ENCODE data around the gene METAP1.
"Not testable (repeated sequence)": the region's sequence is repeated elsewhere in the genome, so short reads cannot be mapped to it uniquely, and the experiment has no call there.

The METAP1 gene

DNA sequence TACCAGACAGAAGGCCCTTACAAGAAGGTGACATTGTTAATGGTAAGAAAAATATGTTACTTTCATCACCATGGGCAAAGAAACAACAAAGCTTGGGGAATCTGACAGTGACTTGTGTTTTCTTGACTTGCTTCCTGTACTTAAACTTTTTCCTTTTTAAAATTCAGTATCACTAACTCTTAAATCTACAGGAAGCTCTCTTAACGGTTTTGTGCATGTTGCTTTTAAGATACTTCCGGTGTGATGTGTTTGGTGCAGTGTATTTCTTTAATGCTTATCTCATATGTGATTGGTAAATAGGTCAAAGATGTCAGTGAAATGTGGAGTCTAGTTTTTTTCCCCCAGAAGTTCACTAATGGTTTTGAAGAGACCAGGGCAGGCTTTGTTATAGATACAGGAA, 47.8 kb downstream of the METAP1 start:
- no peak overlapping the region for H3K4me3 ChIP-seq (ENCODE audit: low read length)
- DNase-seq (ENCODE audit: low read depth, low spot score), result peak; percentile 81

DNA sequence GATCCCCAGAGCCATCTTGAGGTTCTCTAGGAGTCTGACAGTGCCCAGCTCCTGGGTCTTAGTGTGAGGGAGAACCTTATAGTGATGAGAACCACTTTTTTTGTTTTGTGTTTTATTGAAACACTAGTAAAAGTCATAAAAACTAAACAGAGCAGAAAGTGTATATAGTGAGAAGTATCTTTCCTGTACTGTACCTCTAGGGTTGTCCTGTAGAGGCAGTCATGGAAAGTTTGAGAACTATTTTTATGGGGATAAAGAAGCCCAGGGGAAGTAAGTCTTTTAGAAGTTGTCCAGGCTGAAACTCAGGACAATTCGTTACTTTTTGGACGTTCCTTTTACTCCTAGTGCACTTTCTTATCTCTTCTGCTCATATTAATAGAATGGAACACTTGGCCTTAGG, 52.2 kb downstream of the METAP1 start:
- no peak for DNase-seq (ENCODE audit: low read depth, low spot score)
- no peak overlapping the region for H3K4me3 ChIP-seq (ENCODE audit: low read length)

DNA sequence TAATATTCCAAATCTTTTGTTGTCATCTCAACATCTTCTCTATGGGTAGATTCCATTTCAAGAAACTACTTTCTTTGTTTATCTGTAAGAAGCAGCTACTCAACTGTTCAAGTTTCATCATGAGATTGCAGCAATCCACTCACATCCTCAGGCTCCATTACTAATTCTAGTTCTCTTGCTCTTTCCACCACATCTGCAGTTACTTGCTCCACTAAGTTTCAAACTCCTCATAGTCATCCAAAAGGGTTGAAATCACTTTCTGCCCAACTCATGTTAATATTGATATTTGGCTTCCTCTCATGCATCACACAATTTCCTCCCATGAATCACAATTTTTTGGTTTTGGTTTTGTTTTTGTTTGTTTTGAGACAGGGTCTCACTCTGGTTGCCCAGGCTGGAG, 57.4 kb downstream of the METAP1 start:
- DNase-seq (ENCODE audit: low read depth, low spot score), result no peak
- H3K4me3 ChIP-seq (ENCODE audit: low read length), result no peak overlapping the region

DNA sequence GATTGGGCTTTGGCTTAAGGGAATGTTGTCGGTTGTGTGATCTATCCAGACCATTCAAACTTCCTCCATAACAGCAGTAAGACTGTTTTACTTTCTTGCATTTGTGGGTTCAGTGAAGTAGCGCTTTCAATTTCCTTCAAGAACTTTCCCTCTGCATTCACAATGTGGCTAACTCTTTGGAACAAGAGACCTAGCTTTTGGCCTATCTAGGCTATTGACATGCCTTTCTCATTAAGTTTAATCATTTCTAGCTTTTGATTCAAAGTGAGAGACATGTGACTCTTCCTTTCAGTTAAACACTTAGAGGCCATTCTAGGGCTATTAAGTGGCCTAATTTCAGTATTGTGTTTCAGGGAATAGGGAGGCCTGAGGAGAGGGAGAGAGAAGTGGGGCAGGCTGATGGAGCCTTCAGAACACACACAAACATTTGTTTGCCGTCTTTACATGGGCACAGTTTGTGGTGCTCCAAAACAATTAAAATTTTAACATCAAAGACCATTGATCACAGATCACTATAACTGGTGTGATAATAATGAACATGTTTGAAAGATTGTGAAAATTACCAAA, 59.0 kb downstream of the METAP1 start:
- no peak overlapping the region for H3K4me3 ChIP-seq (ENCODE audit: low read length)
- no peak for DNase-seq (ENCODE audit: low read depth, low spot score)

DNA sequence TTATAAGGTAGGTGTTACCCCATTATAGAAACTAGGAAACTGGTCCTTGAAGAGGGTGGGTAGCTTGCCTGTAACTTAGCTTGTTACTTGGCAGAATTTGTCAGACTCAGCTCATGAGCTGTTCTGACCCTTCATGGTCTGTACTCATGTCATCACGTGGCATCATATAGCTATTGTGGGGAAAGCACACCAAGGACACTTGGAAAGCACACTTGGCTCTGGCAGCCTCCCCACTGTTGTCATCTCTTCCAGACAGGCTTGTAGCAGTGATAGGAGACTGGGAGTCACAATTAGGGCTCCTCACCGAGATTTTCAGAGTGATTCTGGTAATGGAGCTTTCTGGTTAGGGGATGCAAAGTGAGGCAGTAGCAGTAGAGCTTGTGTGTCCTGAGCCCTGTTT, 62.7 kb downstream of the METAP1 start:
- DNase-seq (ENCODE audit: low read depth, low spot score), result no peak
- H3K4me3 ChIP-seq (ENCODE audit: low read length), result no peak overlapping the region

DNA sequence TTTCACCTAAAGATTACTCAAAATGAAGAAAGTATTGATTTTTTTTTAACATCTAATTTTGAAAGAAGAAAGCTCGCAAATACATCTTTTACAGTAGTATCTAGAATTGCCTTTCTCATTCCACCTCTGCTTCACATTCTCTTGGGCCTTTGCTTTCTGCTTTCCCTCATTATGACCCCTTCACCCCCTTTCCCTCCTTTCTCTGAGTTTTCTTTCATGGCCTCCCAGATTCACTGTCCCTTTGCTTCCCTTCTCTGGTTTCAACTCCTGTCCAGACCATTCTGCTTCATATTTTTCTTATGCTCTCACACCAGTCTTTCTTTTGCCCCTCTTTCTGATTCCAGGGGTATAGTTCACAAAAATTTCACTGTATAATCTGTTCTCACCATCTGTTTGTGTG, 64.0 kb downstream of the METAP1 start:
- no peak for DNase-seq (ENCODE audit: low read depth, low spot score)

DNA sequence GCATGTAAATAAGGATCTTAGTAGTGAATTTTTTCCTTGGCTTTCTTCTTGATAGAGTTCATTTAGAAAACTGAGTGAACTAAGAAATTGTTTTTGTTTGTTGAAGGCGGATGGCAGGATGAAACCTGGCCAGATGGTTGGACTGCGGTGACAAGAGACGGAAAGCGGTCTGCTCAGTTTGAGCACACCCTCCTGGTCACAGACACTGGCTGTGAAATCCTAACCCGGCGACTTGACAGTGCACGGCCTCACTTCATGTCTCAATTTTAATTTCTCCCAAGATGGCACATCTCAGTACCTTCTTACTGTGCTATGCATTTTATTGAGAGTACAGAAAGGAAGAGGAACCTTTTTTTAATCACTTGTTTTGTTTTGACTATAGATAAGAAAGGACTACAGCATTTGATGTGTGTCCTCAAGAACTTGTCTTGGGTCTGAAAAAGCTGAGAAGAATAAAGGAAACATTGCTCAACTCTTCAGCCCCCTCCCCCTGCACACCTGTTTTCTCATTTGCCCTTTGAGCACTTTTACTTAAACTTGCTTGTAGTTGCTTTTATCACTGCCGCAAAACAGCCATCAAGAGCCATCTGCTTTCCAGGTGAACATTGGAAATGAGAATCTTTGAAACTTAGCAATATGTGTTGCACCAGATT, 65.7 kb downstream of the METAP1 start:
- no peak overlapping the region for H3K4me3 ChIP-seq (ENCODE audit: low read length)
- DNase-seq (ENCODE audit: low read depth, low spot score), result peak; percentile 67

More for the DNA sequence above, 64.0 kb downstream of the METAP1 start:
- H3K4me3 ChIP-seq (ENCODE audit: low read length), result no peak overlapping the region

DNA sequence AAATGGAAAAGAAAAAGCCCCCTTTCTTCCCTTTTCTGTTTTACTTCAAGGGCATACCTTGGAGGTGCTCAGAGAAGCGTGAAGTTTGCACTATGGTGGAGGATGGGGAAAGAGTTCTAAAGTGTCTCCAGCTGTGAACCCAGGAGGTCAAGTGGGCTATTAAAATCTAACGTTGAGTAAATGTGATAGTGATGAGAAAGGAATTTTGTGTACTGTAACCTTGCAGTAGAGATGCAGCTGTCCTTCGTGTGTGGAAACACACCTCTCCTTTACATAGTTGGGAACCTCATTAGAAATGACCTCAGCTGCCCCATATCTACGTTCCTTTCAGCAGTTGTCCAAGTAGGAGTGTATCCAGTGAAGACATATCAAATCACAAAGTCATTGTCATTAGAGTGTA, 66.6 kb downstream of the METAP1 start:
- DNase-seq (ENCODE audit: low read depth, low spot score), result no peak
- no peak overlapping the region for H3K4me3 ChIP-seq (ENCODE audit: low read length)

DNA sequence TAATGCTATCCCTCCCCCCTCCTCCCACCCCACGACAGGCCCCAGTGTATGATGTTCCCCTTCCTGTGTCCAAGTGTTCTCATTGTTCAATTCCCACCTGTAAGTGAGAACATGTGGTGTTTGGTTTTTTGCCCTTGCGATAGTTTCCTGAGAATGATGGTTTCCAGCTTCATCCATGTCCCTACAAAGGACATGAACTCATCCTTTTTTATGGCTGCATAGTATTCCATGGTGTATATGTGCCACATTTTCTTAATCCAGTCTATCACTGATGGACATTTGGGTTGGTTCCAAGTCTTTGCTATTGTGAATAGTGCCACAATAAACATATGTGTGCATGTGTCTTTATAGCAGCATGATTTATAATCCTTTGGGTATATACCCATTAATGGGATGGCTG, 70.0 kb downstream of the METAP1 start:
- H3K4me3 ChIP-seq (ENCODE audit: low read length); DNase-seq (ENCODE audit: low read depth, low spot score): not testable (repeated sequence)

DNA sequence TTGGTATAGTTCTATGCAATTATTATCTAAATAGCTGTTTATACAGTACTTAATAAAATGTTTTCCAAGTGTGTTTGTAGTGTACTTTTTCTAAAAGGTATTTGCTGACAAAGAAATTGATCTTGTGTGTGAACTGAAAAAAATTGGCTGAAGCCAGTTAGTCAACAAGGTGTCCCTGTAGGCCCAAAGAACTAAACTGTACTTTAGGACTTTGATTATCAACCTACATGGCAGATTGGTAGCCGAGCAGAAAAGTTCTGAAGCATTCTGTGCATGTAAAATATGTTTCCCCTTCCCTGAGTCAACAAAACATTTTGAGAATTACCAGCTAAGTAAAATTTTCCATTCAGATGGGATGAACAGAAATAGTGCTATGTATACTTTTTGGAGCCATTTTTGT, 72.1 kb downstream of the METAP1 start:
- no peak overlapping the region for H3K4me3 ChIP-seq (ENCODE audit: low read length)
- DNase-seq (ENCODE audit: low read depth, low spot score), result no peak

DNA sequence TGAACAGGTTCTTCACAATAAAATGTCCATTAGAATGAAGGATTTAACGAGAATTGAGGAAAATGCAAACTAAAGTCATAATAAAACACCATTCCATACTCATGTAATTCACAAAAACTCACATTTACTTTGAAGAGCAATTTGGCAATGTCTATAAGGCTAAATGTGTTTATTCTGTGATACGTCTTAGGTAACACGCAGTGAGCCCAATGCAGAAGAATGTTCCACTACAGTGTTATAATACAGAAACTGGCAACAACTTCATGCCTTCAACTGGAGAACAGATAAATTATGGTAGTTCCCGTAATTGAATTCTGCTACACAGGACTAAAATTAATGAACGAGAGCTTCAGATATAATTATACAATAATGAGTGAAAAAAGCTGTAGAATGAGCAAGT, 75.6 kb downstream of the METAP1 start:
- no peak for DNase-seq (ENCODE audit: low read depth, low spot score)
- H3K4me3 ChIP-seq (ENCODE audit: low read length), result no peak overlapping the region

DNA sequence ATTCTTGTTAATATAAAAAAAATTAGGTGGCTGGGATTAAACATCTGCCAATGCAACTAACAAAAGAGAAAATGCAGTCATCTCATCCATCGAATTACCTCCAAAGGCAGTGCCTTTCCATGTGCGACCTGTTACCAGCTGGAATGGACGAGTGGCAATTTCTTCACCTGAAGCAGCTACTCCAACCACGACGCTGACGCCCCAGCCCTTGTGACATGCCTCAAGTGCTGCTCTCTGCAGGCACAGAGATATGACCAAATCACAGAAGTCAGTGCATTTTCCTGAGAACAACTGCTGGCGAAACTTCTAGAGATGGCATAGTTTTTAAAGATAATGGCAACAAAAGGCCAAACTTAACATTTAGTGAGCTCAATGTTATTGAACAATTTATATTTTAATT, 79.3 kb downstream of the METAP1 start:
- no peak overlapping the region for H3K4me3 ChIP-seq (ENCODE audit: low read length)
- DNase-seq (ENCODE audit: low read depth, low spot score), result no peak

DNA sequence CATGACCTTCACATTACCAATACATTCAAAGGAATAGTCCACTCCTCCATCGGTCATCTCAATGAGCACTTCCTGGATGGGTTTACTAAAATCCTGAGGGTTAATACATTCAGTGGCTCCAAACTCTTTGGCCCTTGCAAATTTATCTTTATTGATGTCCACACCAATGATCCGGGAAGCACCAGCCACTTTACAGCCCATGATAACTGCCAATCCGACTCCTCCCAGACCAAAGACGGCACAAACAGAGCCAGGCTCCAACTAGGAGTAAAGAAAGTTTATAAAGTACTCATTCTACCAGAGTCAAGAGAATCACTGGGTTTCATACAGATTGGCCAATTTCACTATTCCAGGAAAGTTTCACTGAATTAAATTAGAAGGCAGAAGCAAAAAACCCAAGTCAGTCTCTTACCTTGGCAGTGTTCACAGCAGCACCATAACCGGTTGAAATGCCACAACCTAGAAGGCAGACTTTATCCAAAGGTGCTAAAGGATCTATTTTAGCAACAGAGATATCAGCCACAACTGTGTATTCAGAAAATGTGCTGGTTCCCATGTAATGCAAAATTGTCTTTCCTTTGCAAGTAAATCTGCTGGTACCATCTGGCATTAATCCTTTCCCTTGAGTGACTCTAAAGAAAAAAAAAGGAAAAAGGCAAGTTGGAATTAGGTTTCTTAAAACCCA, 80.9 kb downstream of the METAP1 start:
- no peak overlapping the region for H3K4me3 ChIP-seq (ENCODE audit: low read length)

DNA sequence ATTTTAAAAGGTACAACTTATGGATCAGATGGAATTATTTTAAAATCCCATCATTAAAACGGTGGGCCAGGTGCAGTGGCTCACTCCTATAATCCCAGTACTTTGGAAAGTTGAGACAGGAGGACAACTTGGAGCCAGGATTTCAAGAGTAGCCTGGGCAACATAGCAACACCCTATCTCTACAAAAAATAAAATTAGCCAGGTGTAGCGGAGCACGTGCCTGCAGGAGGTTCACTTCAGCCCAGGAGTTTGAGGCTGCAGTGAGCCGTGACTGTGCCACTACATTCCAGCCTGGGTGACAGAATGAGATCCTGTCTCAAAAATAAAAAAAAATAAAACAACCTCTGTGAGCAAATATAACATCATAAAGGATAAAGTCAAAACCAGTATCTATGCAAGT, 81.7 kb downstream of the METAP1 start:
- no peak overlapping the region for H3K4me3 ChIP-seq (ENCODE audit: low read length)
- no peak for DNase-seq (ENCODE audit: low read depth, low spot score)

More for the DNA sequence above, 80.9 kb downstream of the METAP1 start:
- no peak for DNase-seq (ENCODE audit: low read depth, low spot score)

DNA sequence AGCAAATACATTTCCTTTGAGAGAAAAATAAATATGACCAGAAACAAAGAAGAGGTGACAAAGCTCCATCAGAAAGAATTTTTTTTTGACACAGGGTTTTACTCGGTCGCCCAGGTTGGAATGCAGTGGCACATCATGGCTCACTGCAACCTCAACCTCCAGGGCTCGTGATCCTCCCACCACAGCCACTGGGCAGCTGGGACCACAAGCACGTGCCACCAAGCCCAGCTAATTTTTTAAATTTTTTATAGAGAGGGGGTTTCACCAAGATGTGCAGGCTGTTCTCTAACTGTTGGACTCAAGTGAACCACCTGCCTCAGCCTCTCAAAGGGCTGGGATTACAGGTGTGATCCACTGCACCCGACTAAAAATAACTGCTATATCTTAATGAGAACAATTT, 82.8 kb downstream of the METAP1 start:
- no peak overlapping the region for H3K4me3 ChIP-seq (ENCODE audit: low read length)
- DNase-seq (ENCODE audit: low read depth, low spot score), result no peak

DNA sequence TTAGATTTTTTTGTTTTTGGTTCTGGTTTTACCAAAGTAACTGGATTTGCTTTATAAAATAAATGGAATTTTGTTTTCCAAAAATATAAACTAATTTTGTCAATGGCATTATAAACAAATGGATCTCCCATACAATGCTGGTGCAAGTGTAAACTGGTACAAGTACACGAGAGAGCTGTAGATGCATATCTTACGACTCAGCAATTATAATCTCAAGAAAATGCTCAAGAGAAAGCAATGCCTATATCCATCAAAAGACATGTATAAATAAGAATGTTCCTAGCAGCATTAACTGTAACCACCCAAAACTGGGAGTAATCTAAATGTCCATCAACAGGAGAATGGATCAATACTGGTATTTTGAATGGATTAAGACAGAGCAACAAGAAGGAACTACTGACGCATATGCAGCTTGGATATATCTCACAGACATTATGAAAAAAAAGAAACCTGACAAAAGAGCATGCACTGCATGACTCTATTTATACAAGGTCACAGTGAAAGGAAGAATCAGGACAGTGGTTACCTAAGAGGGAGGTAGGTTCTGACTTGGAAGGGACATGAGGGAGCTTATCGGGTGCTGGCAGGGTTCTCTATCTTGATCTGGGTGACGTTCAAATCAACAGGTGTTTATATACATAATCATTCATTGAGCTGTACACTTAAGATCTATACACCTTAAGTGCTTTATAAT, 83.6 kb downstream of the METAP1 start:
- no peak for DNase-seq (ENCODE audit: low read depth, low spot score)

DNA sequence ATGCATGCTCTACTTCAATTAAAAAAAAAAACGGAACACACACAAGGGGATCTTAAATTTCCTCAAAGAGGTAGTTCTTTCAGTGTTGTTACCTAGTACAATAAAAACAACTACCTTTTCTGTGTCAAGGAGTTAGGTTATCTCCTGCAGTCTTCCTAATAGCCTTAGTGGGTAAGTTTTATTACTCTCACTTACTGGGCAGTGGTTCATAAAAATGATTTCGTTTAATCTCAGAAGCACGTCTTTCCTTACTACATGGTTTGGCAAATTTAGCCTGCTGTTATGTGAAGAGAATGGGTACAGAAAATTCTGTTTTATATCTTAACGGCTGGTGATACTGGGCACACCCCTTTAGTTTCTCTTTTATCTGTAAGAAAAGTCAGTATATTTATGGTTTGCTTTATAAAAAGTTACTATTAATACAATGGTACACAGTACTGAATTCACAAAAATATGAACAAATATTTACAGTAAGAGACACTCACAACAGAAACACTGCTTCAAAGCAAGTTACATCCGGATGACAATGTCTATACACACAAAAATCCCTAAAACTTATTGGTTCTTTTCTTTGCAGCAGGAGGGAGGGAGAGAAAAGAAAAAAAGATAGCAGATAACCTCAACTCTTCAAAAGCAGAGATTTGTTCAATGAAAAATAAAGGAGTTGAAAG, 84.2 kb downstream of the METAP1 start:
- H3K4me3 ChIP-seq (ENCODE audit: low read length), result no peak overlapping the region
- DNase-seq (ENCODE audit: low read depth, low spot score), result no peak

More for the DNA sequence above, 83.6 kb downstream of the METAP1 start:
- no peak overlapping the region for H3K4me3 ChIP-seq (ENCODE audit: low read length)

DNA sequence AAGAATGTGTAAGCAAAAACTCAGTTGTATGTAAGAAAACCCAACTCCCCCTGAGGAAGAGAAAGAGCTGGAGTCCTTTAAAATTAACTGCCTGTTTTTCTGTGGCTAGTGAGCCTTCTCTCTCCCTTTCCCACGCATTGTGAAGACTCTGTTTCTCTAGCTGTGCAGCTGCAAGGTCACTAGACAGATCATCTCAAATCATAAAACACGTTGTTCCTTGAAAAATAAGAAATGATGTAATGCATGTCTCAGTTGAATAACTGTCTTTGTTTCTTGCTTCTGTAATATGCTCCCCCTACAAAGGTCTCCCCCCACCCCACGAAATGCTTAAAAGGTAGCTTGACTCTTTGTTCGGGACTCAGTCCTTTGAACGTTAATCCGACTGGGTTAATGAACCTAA, 85.3 kb downstream of the METAP1 start:
- DNase-seq (ENCODE audit: low read depth, low spot score), result not testable (repeated sequence)

DNA sequence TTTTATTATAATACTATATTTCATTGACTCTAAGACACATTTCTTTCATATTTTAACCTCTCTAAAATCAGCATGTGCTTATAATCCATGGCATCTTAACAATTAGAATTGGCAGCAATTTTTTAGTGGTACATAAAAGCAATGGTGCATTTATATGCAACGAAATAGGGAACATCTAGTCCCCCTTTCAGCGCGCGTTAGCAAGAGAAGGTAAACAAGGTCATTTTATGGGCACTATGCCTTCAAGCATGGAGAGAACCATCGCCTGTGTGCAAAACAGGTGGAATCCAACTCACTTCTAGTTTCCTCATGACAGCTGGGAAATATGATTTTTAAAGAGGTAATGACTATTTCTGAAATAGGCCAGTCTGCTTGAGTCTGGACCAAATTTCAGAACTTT, 86.7 kb downstream of the METAP1 start:
- no peak for DNase-seq (ENCODE audit: low read depth, low spot score)
- H3K4me3 ChIP-seq (ENCODE audit: low read length), result no peak overlapping the region

More for the DNA sequence above, 85.3 kb downstream of the METAP1 start:
- H3K4me3 ChIP-seq (ENCODE audit: low read length), result not testable (repeated sequence)

DNA sequence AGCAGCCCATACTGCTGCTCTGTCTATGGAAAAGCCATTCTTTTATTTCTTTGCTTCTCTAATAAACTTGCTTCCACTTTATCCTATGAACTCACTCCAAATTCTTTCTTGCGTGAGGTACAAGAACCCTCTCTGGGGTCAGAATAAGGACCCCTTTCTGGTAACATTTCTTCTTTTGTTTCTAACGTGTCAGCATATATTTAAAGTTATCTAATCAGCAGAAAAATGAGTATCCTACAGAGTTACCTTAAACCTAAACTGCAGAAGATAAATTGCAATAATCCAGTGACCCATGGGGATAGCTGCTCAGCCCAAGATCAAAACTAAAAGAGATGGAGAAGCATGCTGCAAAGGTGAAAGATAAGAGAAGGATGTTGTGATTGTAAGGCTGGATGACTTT, 89.1 kb downstream of the METAP1 start:
- DNase-seq (ENCODE audit: low read depth, low spot score), result no peak
- no peak overlapping the region for H3K4me3 ChIP-seq (ENCODE audit: low read length)
